ENCODE results near the gene TPK1.
A peak's percentile ranks its signal among the peaks of the same experiment; 100 is the strongest.
"Not testable (repeated sequence)": the region's sequence is repeated elsewhere in the genome, so short reads cannot be mapped to it uniquely, and the experiment has no call there.

TPK1 gene

DNA sequence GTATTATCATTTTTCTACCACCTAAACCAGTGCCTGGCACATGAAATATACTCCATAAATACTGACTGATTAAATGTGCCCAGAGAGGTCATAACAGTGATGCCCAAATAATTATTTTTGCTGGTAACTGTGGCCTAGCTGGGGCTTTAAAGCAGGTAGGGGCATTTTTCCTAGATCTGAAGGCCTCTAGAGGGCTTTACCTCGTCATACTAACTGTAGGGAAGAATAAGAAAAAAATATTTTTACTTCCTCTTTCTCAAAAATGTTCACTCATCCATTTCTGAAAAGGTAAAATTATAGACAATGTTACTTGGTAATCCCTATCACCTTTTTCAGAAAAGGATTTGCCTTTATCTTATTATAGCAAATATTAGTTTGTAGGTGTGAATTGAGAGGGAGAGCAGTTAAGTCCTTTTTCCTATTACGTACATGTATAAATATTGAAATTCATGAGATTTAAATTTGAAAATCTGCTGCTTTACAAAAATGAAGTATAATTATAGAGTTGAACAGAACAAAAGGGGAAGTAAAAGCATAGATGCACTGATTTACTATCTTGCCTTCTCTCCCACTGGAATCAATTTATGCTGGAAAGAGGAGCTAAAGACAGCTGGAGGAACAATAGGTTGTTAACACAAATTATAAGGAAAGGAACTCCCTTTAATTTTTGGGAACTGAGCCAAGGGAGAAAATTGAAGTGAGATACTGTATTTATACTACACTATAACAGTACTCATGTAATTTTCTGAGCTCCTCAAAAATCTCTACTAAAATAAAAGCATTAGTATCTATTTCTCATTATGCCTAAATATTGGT lies 360.8 kb downstream of the TPK1 start:
- no peak for DNase-seq (ENCODE audit: low read depth)

DNA sequence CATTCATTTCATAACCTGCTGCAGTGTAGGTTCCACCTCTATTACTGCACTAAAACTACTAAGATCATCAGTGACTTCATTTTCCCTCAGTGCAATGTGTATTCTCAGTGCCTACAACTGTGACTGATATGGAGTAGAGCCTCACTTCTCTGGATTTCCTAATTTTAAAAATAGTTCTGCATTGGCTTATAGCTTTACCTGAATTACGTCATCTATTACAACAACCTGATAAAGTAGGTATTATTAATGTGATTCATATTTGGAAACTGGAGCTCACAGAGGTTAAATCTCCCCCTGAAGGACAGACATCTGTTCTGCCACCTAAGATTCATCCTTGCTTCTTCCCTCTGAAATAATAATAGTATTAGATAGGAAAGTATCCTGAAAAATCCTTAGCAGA lies 361.5 kb downstream of the TPK1 start:
- no peak for DNase-seq (ENCODE audit: low read depth)

- no peak for DNase-seq (ENCODE audit: low read depth)
Measured at GRCh38 chr7:144473908-144474307, 361.9 kb downstream of the TPK1 start.

- DNase-seq (ENCODE audit: low read depth), result peak; percentile 8
Measured at GRCh38 chr7:144470078-144470477, 365.8 kb downstream of the TPK1 start.

DNA sequence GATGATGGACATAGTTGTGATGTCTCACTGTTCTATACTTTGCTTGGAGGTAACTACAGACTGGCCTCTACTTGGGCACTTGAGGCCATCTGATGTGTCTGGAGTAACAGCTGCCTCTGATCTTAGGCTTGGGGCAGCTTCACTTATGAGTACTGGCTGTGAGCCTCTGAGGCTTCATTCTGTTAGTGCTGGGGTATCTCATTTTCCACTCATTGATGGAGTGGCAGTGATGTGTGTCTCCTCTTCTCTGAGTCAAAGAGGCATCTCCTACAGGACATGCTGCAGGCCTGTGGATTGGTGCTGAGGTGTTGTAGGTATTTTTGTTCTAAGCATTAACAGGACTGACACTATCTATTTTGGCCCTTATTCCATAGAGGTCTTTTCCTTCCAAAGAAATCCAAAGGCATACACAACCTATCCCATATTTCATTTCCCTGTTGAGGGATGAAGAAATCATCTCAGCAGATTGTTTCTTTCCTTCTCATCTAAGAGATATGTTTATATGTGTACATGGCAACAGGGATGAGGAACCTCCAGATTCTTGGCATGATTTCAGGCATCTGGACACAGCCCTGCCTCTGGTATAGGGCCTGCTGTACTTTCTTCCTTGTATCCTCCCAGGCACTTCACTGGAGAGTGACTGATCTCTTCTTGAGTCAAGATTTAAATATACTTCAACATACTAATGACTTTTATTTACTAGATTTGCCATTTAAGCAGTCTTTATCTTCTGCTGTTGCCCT lies 366.7 kb downstream of the TPK1 start:
- peak; percentile 21 for DNase-seq (ENCODE audit: low read depth)

- DNase-seq (ENCODE audit: low read depth), result no peak
Measured at GRCh38 chr7:144459635-144460034, 376.2 kb downstream of the TPK1 start.

GRCh38 chr7:144455040-144455404 lies 380.8 kb downstream of the TPK1 start:
- no peak for DNase-seq (ENCODE audit: low read depth)

DNA sequence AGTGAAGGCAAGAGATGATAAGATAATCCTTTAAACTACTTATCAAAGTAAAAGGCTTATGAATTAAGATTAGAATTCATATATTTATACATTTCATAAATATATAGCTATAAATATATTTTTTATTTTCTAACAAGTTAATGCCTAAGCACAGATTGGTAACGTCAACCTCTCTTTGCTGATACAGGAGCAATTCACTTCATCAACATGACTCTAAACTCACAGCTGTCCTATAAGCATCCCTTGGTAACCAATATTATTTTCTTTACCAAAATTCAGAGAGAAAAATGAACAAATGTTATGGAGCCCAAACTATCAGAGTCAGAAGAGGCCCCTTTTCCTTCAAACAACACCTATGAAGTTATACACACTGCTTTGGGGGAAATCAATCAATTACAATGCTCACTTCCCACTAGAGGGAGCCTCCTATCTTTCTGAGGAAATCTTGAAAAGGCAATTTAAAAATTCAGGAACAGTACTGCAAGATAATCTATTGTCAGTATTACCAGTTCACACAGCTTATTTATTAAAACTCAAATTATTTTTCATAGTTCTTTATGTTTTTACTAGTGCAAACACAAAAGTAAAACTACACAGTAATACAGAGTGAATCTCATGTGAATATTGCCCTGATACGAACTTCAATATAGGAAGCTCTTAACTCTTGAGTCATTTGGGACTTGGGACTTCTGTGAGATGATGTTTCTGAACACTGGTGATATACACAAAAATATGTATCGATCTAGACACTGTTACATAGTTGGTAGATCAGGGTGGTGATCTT lies 381.4 kb downstream of the TPK1 start:
- DNase-seq (ENCODE audit: low read depth), result no peak

DNA sequence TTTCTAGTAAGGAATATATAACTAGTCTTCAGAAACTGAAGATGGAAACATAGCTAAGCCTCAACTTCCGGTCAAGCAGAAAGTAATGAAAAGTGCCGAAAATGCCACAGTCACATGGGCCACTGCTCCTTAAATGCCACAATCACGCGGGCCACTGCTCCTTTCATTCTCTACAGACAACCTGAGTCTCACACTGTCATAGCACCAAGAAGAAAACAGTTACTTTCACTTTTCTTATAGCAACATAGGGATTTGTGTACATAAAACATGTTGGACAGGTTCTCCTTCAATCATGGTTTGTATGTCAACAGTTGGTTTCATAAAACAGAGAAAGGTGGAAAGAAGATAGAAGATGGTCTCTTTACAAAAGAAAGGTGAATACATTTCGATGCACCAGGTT lies 383.8 kb downstream of the TPK1 start:
- DNase-seq (ENCODE audit: low read depth), result no peak

GRCh38 chr7:144445590-144445989 lies 390.3 kb downstream of the TPK1 start:
- DNase-seq (ENCODE audit: low read depth), result no peak

GRCh38 chr7:144439717-144440205 lies 396.1 kb downstream of the TPK1 start:
- no peak for DNase-seq (ENCODE audit: low read depth)

- no peak for DNase-seq (ENCODE audit: low read depth)
Measured at GRCh38 chr7:144438759-144439158, 397.1 kb downstream of the TPK1 start.

GRCh38 chr7:144437370-144438191 lies 398.3 kb downstream of the TPK1 start:
- peak; percentile 53 for DNase-seq (ENCODE audit: low read depth)

GRCh38 chr7:144436500-144436899 lies 399.4 kb downstream of the TPK1 start:
- DNase-seq (ENCODE audit: low read depth), result no peak

- no peak for DNase-seq (ENCODE audit: low read depth)
Measured at GRCh38 chr7:144428431-144428830, 407.4 kb downstream of the TPK1 start.

- DNase-seq (ENCODE audit: low read depth), result not testable (repeated sequence)
Measured at GRCh38 chr7:144427539-144427938, 408.3 kb downstream of the TPK1 start.

GRCh38 chr7:144418931-144419330 lies 416.9 kb downstream of the TPK1 start:
- DNase-seq (ENCODE audit: low read depth), result not testable (repeated sequence)

DNA sequence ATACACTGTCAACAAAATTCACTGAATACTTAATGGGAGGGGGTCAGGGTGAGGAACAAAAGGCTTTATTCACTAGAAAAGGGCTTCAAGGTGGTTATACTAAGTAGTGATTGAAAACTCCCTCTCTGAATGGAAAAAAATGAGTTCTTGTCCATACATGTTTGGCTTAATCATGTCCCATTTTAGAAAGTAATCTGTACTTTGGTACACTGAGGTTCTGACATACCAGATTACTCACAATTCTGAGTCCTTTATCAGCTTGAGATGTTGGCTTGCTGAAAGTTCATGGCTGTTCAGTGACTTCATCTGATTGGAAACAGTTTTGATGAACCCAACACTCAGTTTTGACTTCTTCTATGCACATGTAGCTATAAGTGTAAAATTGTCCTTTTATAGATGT lies 419.5 kb downstream of the TPK1 start:
- no peak for DNase-seq (ENCODE audit: low read depth)

GRCh38 chr7:144415858-144416257 lies 420.0 kb downstream of the TPK1 start:
- DNase-seq (ENCODE audit: low read depth), result no peak

- DNase-seq (ENCODE audit: low read depth), result no peak
Measured at GRCh38 chr7:144414815-144415214, 421.0 kb downstream of the TPK1 start.

DNA sequence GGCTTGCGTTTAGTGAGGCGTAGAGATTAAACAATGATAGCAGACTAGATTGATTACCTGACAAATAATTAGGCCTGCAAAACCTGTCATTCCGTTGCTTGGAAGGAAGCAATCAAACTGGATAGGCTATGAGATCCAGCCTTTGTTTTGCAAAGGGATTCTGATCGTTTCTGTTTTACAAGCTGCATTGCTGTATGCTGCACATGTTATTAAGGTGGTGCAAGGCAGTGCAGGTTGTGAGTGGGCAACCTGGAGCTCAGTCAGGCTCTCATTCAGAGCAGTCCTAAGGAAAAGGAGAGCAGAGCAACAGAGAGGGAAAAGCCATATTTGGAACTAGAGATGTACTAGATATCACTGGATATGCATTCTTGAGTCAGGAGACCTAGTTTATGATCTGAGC lies 425.4 kb downstream of the TPK1 start:
- DNase-seq (ENCODE audit: low read depth), result no peak

DNA sequence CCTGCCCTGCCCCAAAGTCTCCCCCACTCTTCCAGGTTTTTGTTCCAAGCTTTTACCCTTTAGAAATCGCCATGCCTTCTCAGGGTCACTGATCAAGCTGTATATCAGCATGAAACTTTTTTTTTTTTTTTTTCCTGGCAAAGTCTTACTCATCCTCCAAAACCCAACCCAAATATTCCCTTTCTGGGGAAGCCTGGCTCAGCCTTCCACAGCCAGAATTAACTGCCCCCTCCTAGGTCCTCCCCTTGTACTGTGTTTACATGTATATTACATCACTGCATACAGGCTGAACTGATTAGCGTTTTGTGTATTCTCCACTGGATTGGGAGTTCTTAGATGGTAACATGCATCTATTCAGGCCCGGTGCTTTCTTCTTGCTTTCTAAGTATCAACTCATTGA lies 427.7 kb downstream of the TPK1 start:
- DNase-seq (ENCODE audit: low read depth), result no peak
